NCI-H1930 (cell line): ENCODE results near the gene CERK.

ENCODE experiments used
- DNase-seq, 2 experiments: peaks; one replicate each; lab custom pipeline; 2025; lab: John Stamatoyannopoulos, UW

Gene CERK

DNA sequence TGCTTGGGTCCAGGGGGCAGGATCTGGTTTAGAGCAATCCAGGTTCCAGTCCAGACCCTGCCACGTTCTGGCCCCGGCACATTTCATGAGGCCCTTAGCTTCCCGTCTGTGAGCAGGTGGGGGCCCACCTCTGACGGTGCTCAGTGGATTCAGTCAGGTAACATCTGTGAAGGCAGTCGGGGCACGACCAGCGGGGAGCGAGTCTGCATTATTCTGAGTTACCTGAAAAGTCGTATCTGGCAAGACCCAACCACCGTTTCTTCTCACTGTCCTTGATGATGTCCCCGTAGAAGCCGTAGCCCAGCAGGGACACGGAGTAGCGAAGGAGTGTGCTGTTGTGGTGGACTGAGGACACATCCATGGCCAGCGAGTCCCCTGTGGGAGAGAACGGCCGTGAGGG, 39.0 kb downstream of the CERK start:
- DNase-seq: no peak

DNA sequence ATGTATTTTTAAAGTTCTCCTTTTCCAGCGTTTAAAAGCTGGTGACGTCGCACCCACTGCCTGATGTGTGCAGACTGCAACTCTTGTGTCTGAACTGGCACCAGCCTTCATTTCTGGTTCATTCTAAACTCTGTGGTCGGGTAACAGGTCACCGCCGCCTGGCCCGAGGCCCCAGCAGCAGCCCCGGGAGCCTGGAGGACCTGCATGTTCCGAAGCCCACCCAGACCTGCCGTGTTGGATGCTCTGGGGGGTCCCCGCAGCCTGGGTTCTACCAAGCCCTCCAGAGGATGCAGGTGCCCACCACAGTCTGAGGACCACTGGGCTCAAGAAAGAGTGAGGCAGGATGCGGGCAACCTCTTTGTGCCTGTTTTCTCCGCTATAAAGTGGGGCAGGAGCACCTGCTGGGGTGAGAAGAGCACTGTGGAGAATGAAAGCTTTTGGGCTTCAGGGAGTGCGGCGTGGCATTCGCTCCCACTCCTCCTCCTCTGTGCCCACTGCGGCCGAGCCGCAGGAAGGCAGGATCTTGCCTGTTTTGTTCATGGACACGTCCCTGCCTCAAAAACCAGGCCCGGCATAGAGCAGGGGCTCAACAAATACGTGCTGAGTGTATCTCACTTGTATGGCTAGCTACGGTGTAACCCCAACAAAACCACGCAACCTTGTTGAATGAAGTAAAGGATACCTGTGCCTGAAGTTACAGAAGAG, 40.1 kb downstream of the CERK start:
- no peak for DNase-seq

DNA sequence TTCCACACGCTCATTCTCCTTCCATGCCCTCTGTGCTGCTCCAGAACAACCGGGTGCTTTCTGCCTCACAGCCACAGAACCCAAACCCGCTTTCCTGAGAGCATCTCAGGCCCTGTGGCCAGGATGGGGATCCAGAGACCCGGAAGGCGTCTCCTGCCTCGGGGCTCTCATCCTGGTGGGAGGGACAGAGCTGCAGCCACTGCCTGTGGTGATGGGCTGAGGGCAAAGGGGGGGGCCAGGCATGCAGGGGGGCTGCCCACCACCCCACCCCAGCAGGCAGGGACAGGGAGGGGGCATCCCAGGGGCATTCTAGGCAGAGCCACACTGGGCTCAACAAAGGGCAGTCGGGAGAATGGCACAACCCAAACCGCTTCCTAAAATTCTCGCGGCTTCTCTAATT, 41.4 kb downstream of the CERK start:
- no peak for DNase-seq

DNA sequence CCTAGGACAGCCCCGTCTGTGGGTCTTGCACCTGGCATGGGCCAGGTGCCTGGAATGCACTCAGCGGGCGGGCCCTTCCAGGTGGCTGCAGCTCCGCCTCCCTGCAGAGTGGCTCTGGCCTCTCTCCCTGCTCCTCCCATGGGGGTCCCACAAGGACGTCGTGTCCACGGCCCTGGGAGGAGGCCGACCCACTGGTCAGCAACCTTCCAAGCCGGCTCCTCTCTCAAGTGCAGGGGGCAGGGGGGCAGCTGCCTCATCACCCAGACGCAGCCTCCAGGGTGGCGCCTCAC, 41.9 kb downstream of the CERK start:
- no peak for DNase-seq

- DNase-seq: no peak
Measured at GRCh38 chr22:46695346-46696228, 42.5 kb downstream of the CERK start.

GRCh38 chr22:46694416-46695170, 43.5 kb downstream of the CERK start:
- no peak for DNase-seq

DNA sequence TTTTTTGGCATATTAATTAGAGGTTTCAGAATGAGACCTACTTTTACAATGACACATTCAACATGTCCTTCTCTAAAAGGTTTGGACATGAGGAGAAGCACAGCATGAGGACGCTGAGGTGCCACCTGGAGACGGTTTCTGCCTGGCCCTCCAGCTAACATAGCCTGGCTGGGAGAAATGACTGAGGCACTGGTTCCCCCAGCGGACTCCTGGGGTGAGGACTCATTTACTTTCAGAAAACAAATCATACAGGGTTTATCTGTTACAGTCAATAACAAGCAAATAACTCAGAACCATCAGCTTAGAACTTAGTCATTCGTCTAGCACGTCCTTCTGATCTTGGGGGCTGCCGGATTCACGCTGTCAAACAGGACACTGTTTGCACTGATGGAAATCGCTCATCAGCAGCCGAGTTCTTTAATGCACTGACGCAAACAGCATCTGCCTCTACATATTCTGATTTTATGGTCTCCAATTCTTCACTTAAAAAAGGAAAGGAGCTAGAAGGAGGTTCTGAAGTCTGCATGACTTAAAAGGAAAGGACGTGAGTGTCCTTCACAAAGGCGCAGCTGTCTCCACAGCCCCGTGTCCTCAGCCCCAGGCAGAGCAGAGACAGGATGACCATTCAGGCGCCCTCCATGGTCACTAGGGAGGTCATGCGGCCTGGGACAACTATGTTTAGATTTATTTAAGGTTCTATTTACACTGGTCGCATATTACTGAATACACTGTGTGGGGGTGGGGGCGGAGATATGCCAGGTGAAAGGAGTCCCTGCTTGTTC, 44.2 kb downstream of the CERK start:
- DNase-seq: no peak

DNA sequence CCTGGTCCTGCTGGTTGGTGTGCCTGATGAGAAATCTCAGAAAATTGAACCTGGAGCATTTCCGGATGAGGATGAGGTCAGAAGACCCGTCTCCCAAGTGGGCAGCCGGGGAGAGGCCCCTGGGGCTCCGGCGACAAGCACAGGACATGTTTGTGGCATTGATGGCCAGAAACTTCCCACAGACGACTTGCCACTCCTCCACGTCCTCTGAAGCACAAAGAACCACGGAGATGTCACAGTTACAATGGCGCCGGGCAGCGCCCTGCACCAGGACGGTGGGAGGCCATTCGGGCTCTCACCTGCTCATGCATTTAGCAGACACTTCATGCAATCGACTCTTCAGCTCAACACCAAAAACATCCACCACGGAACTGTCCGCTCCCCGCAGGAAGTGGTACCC, 46.5 kb downstream of the CERK start:
- no peak for DNase-seq

DNA sequence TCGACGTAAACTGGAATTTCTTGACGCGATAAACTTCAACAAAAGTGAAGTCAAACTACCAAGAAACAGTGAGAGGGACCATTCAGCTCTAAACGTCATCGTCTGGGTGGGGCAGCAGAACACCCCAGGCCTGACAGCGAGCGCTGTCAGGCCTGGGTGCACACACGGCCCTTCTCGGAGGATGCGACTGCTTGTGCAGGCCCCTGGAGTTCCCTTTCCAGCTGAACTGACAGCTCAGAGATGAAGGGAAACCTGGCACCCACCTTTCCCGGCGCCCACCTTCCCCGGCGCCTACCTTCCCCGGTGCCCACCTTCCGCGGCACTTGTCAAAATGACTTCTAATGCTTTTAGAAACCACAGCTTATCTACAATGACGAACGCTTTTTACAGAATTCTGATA, 47.9 kb downstream of the CERK start:
- no peak for DNase-seq

- no peak for DNase-seq
Measured at GRCh38 chr22:46688949-46689348, 49.1 kb downstream of the CERK start.

DNA sequence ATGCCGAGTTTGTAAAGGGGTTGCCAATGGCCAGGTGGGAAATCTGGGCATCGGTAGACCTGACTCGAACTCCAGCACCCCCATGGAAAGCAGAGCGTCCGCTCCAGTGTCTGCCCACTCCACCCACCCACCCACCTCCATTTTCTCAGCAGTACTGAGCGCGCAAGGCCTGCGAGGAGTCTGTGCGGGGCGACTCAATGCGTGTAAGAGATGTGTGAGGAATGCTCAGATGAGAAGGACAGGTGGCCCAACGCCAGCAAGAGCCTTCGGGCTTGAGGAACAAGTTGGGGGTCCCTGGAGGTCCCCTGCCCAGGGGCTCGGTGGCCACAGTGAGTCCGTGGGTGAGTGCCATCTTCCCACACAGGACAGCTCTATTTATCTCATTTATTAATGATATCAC, 50.6 kb downstream of the CERK start:
- DNase-seq: no peak

DNA sequence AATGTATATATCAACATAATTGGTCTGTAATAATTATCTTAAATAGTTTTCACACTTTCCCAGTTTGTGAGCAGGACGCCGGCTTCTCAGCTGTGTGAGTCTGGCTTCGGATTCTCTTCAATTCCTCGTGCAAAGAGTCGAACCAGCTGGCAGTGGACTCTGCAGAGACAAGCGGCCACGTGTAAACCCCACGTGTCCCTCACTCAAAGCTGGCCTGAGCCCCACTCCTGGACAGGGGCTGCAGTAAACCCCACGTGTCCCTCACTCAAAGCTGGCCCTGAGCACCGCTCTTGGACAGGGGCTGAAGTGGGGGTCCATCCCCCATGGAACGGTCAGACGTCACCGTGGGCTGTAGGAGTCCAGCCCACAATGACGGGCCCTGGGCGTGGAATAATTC, 51.0 kb downstream of the CERK start:
- no peak for DNase-seq

GRCh38 chr22:46686221-46687047, 51.6 kb downstream of the CERK start:
- no peak for DNase-seq

- no peak for DNase-seq
Measured at GRCh38 chr22:46684706-46685105, 53.3 kb downstream of the CERK start.

DNA sequence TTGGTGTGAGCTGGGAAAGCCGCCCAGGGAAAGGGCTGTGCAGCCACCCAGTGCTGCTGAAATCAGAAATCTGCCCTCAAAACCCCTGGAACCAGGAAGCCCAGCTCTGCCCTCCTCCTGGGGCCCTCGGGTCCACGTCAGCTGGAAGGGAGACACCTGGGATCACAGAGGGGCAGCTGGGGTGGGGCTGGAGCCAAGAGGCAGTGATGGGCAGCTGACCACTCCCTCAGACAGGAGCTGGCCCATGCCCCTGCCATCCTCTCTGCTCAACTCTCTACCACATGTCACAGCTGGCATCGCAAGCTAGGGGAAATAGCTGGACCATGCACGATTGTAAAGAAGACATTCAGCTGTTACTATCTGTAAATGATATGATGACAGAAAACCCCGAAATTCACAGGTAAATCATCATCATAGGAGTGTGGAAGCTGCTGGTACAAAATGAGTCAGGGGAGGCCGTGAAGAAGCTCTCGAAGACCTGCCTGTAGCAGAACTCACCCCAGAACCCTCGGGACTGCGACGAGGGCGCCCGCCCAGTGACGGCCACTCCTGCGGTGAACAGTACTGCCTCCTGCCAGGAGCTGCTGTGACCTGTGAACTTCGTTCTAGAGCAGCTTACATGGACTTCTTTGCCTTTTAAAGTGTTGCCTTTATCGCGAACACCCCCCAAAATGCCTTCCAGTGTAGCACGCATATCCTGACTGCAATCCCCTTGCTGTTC, 55.9 kb downstream of the CERK start:
- DNase-seq: no peak

DNA sequence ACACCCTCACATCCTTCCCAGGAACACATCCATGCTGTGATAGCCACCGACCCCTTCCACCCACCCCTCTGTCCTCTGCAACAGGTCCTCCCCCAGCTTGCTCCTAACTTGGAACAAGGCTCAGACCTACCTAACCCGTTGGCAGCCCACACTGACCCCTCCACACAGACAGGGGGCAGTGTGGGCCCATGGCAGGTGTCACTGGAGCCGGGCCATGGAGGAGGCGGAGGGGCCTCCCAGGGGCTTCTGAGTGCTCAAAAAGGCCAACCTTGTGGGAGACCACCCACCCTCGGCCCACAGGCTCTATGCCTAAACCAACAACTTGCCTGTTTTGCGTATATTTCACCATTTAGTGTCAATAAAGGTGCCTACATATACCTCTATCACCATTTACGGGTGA, 57.0 kb downstream of the CERK start:
- no peak for DNase-seq

GRCh38 chr22:46679706-46680269, 58.3 kb downstream of the CERK start:
- DNase-seq: no peak

GRCh38 chr22:46678785-46679700, 59.0 kb downstream of the CERK start:
- no peak for DNase-seq

DNA sequence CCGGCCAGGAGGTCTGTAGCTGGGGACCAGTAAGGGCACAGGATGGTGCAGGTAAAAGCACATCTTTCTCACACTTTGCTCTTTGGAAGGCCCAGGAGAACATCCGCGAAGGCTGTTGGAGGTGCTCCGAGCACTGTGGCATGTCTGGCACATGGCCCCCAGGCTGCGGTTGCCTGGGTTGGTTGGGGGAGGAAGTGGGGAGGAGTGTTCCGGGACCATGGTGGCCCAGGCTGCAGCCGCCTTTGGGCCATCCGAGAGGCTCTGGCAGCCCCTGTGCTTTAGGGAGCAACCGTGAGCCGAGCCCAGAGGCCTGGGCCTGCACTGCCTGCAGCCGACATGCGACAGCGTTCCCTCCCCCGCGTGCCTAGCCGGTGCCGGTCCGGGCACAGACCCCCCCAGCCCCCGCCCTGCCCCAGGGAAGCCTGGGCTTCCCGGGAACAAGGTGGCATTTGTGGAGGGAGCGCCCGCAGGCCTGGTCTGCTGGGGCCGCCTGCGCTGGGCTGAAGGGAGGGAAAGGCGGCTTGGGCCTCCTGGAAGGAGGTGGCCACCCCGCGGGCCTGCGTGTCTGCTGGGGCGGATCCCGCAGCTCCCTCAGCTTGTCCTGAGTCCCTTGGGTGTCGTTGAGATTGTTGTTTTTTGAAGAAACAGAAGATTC, 59.9 kb downstream of the CERK start:
- no peak for DNase-seq
